ENCODE results near the gene LRRC58. TPM values are rescaled to one million over a fixed set of nuclear protein-coding genes. Genes with fewer than 3 reads are reported as not detected.
"Not testable (repeated sequence)": the region's sequence is repeated elsewhere in the genome, so short reads cannot be mapped to it uniquely, and the experiment has no call there.

Gene LRRC58
- total RNA-seq, 4 donors from 2014 or later: 18.6 to 24.8 (median 21.9) TPM

DNA sequence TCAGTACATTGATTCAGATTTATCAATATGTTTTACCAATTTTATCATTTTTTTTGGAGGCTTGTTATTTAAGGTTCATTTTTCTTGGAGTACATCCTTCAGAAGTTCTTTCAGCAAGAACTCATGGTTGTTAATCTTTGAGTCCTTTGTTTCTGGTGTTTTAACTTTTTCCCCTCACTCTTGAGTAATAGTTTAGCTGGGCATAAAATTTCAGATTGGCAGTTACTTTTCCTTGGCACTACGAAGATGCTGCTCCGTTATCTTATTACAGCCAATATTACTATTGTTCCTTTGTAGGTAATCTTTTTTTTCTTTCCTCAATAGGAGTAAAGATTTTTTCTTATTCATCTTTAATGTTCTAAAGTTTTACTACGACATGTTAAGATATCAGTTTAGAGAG is 9.8 kb downstream of the LRRC58 start:
- Histone ChIP-seq H3K27me3 (no peaks in the 10 kb centered on the region), H3K36me3 (peaks cover 0 to 10% (median 0%) of the 10 kb centered on the region in 3 donors), H3K9me3 (no peaks in the 10 kb centered on the region), H3K4me3 (no peak overlapping the region), H3K4me1 (no peaks in the 10 kb centered on the region), H3K27ac (no peak overlapping the region)
- no peak for DNase-seq
- TF ChIP-seq, protein P1, sequence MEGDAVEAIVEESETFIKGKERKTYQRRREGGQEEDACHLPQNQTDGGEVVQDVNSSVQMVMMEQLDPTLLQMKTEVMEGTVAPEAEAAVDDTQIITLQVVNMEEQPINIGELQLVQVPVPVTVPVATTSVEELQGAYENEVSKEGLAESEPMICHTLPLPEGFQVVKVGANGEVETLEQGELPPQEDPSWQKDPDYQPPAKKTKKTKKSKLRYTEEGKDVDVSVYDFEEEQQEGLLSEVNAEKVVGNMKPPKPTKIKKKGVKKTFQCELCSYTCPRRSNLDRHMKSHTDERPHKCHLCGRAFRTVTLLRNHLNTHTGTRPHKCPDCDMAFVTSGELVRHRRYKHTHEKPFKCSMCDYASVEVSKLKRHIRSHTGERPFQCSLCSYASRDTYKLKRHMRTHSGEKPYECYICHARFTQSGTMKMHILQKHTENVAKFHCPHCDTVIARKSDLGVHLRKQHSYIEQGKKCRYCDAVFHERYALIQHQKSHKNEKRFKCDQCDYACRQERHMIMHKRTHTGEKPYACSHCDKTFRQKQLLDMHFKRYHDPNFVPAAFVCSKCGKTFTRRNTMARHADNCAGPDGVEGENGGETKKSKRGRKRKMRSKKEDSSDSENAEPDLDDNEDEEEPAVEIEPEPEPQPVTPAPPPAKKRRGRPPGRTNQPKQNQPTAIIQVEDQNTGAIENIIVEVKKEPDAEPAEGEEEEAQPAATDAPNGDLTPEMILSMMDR (IDR thresholded peaks at IDR 0.05): no peak
- no peak for TF ChIP-seq POLR2A (IDR thresholded peaks at IDR 0.05)

DNA sequence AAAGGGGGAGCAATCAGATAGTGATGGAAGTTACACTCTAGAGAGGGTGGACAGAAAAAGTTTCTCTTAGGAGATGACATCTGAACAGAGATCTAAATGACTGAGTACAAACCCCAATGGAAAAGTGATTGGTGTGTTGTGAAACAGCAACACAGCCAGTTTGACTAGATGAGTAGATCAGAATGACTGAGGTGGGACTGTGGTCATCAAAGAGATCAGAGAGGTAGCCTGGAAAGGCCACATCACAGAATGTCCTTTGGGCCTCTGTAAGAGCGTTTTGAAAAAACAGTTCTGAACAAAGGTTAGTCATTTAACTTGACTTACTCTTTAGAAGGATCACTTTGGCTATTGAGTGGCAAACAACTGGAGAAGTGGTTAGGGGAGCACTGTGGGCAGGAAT is 10.6 kb downstream of the LRRC58 start:
- Histone ChIP-seq H3K36me3 (peaks cover 0 to 18% (median 0%) of the 10 kb centered on the region in 3 donors), H3K27me3 (no peaks in the 10 kb centered on the region), H3K4me1 (no peaks in the 10 kb centered on the region), H3K9me3 (no peaks in the 10 kb centered on the region), H3K4me3 (no peak overlapping the region), H3K27ac (no peak overlapping the region)
- DNase-seq: no peak
- TF ChIP-seq, protein P1 (IDR thresholded peaks at IDR 0.05): no peak
- TF ChIP-seq POLR2A (IDR thresholded peaks at IDR 0.05): no peak

DNA sequence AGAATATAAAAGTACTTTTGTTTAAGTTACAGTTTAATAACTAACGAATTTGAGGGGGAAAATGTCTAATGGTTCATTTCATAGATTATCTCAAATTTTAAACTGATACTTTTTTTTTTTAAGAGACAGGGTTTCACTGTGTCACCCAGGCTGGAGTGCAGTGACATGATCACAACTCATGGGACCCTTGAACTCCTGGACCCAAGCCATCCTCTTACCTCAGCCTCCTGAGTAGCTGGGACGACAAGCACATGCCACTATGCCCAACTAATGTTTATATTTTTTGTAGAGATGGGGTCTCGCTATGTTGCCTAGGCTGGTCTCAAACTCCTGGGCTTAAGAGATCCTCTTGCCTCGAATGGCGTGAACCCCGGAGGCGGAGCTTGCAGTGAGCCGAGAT is 16.5 kb downstream of the LRRC58 start:
- no peak overlapping the region for H3K4me3 ChIP-seq
- no peak overlapping the region for H3K27ac ChIP-seq
- no peaks in the 10 kb centered on the region for H3K9me3 ChIP-seq
- no peak for TF ChIP-seq POLR2A (IDR thresholded peaks at IDR 0.05)
- TF ChIP-seq, protein P1 (IDR thresholded peaks at IDR 0.05): no peak
- no peak for DNase-seq
- peaks cover 0 to 54% (median 0%) of the 10 kb centered on the region in 3 donors for H3K36me3 ChIP-seq
- H3K4me1 ChIP-seq: no peaks in the 10 kb centered on the region
- no peaks in the 10 kb centered on the region for H3K27me3 ChIP-seq

DNA sequence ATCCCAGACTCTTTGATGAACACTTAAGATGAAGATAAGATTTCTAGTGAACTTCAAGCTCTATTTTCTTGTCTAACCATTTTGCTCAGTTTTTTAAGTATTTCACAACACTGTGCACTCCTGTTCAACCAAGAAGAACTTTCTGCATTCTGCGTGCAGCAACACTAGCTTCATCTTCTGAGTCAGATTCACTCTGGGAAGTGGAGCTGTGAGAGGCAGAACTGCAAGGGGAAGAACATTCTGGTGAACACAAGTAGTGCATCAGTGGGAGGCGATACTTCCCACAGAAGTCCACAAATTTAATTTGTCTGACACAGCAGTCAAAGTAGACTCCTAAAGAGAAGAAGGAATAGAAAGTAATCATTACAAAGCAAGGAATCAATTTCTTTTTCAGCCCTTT is 18.1 kb downstream of the LRRC58 start:
- no peaks in the 10 kb centered on the region for H3K4me1 ChIP-seq
- no peak overlapping the region for H3K4me3 ChIP-seq
- DNase-seq: no peak
- no peaks in the 10 kb centered on the region for H3K9me3 ChIP-seq
- peaks cover 0 to 54% (median 0%) of the 10 kb centered on the region in 3 donors for H3K36me3 ChIP-seq
- no peak overlapping the region for H3K27ac ChIP-seq
- no peak for TF ChIP-seq POLR2A (IDR thresholded peaks at IDR 0.05)
- TF ChIP-seq, protein P1 (IDR thresholded peaks at IDR 0.05): no peak
- H3K27me3 ChIP-seq: no peaks in the 10 kb centered on the region

DNA sequence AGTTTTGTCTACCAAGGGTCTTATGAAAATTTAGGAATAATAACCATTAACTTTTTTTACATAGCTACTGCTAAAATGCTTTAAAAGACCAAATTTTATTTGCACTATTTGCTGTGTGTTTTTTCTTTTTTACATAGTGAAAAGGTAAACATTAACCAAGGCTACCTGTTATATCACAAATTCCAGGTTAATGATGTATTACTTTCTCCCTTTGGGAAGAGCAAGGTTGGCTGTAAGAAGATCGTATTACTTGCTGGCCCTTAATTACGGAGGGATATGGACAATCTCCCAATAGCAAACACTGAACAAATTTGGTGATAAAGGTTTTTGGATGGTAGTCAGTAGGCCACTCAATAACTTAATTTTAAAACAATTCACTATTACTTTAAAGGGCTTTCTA is 22.4 kb downstream of the LRRC58 start:
- no peaks in the 10 kb centered on the region for H3K9me3 ChIP-seq
- peaks cover 0 to 30% (median 0%) of the 10 kb centered on the region in 3 donors for H3K36me3 ChIP-seq
- DNase-seq: no peak
- no peaks in the 10 kb centered on the region for H3K27me3 ChIP-seq
- no peak overlapping the region for H3K4me3 ChIP-seq
- no peaks in the 10 kb centered on the region for H3K4me1 ChIP-seq
- no peak overlapping the region for H3K27ac ChIP-seq
- TF ChIP-seq, protein P1 (IDR thresholded peaks at IDR 0.05): no peak
- no peak for TF ChIP-seq POLR2A (IDR thresholded peaks at IDR 0.05)

DNA sequence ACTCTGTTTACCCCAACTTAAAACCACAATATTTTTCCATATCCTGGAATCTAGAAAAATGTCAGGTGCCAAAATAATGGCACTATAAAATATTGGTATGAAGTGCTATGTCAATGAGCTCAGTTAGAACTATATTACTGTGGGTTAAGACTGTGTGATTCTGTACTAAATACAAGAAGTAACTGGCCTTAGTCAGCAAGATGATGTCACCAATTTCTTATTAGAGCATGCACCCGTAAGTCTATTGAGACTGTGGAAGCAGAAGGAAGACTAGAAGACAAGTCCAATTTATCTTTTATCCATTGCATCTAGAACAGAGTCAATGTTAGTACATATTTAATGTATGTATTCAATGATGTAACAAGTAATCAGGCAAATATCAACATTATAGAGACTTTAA is 25.0 kb downstream of the LRRC58 start:
- DNase-seq: no peak
- Histone ChIP-seq H3K9me3 (no peaks in the 10 kb centered on the region), H3K36me3 (peaks cover 0 to 10% (median 0%) of the 10 kb centered on the region in 3 donors), H3K27me3 (no peaks in the 10 kb centered on the region), H3K27ac (no peak overlapping the region), H3K4me1 (no peaks in the 10 kb centered on the region), H3K4me3 (no peak overlapping the region)
- TF ChIP-seq, protein P1 (IDR thresholded peaks at IDR 0.05): no peak
- no peak for TF ChIP-seq POLR2A (IDR thresholded peaks at IDR 0.05)

DNA sequence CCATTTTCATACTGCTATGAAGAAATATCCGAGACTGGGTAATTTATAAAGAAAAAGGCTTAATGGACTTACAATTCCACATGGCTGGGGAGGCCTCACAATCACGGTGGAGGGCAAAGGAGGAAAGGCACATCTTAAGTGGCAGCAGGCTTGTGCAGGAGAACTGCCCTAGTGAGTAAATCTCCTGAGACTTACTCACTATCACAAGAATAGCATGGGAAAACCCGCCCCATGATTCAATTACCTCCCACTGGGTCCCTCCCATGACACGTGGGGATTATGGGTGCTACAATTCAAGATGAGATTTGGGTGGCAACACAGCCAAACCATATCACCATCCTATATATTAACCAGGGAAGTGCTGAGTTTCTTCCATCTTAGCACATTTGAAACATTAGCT is 25.4 kb downstream of the LRRC58 start:
- peaks cover 0 to 10% (median 0%) of the 10 kb centered on the region in 3 donors for H3K36me3 ChIP-seq
- not testable (repeated sequence) for H3K27me3 ChIP-seq, H3K9me3 ChIP-seq, H3K4me3 ChIP-seq, H3K27ac ChIP-seq, DNase-seq, H3K4me1 ChIP-seq
